Right lobe of liver (tissue), 6 donors: Measurements from ENCODE around the gene TNFRSF19. TPM values are rescaled to one million over a fixed set of nuclear protein-coding genes. Genes with fewer than 3 reads are reported as not detected.

Experiments used
- ATAC-seq, 4 donors: fragments of 200-7000 bp; cut with Tn5 transposase; one replicate each; pipeline ENCODE4 v1.9.1; 2020; ENCODE audit warnings: mild to moderate bottlenecking in 4 of 4, moderate library complexity in 4 of 4
- DNase-seq, 3 donors: peaks; one replicate each; pipeline ENCODE4 v3.0.0-alpha.2; 2020
- H3K27ac ChIP-seq, 3 donors: fragments of 200-600 bp; one replicate each; pipeline ENCODE4 v1.8.0; 2022
- H3K27me3 ChIP-seq, 2 donors: fragments of 200-600 bp; one replicate each; pipeline ENCODE4 v1.8.0; 2022
- H3K36me3 ChIP-seq, 4 donors: fragments of 200-600 bp; sonication (generic) in 1 of 4; one replicate each; pipeline versions ENCODE4 v1.5.1 to v1.8.0; 2017 to 2022; ENCODE audit warnings: control low read depth in 1 of 4
- H3K4me1 ChIP-seq, 4 donors: fragments of 200-600 bp; sonication (generic) in 1 of 4; one replicate each; pipeline versions ENCODE4 v1.5.1 to v1.8.0; 2017 to 2022; ENCODE audit warnings: control low read depth in 1 of 4
- H3K4me3 ChIP-seq, 3 donors: fragments of 200-600 bp; one replicate each; pipeline ENCODE4 v1.8.0; 2022
- H3K9me3 ChIP-seq, 4 donors: fragments of 200-600 bp; sonication (generic) in 1 of 4; one replicate each; pipeline versions ENCODE4 v1.5.1 to v1.8.0; 2017 to 2022; ENCODE audit warnings: control low read depth in 1 of 4
- POLR2A ChIP-seq: fragments of 450-650 bp; IDR thresholded peaks from one replicate; pipeline ENCODE4 v1.6.1; 2017; ENCODE audit warnings: antibody characterized with exemption, mild to moderate bottlenecking
- WGBS: methylation state at CpG from one replicate; pipeline ENCODE4 v1.1.6; 2018; ENCODE audit warnings: low coverage, low lambda C conversion rate; ENCODE audit not compliant: insufficient coverage; ENCODE audit errors: missing lambda C conversion rate; 5-methylcytosine and 5-hydroxymethylcytosine counted together
- intact Hi-C, 2 donors: fragments of 100-400 bp; cut with DNase I; formaldehyde crosslinking; loops; one replicate each; pipeline versions ENCODE4 v1.11.2 to v1.14.1; 2022
- total RNA-seq, 6 experiments: library from RNA; depleted of rRNA in 2 of 6; stranded (reverse); fragments of >200 nt in 2 of 6; fragmentation: NEBNext Ultra II Directional in 3 of 6; extraction: Animal tissue kit (Norgen Biotek cat#: 25700) in 3 of 6; gene quantifications; one replicate each; pipeline versions ENCODE4 v1.1.0 to v1.2.4, GENCODE V29; 2016 to 2023
- TF ChIP-seq, protein P1 (sequence below), 4 donors: fragments of 200-600 bp in 3 of 4; fragments of 450-650 bp in 1 of 4; IDR thresholded peaks; one replicate each; pipeline versions ENCODE4 v1.5.1 to v1.8.0; 2016 to 2022; ENCODE audit warnings: antibody characterized with exemption in 4 of 4, mild to moderate bottlenecking in 2 of 4
- donor health status: DM: no; HTN: yes; CAD: no.
- donor health status: DM: no; HTN: no; CAD: no.
- donor health status: DM: no; HTN: no; CAD: no.
- donor health status: DM: no; HTN: yes; CAD: no.
- donor health status: DM: no; HTN: yes; CAD: no.

Gene TNFRSF19
- total RNA-seq, 6 experiments from 2014 or later = 0.06 to 0.37 (median 0.29) TPM; not detected in 1

DNA sequence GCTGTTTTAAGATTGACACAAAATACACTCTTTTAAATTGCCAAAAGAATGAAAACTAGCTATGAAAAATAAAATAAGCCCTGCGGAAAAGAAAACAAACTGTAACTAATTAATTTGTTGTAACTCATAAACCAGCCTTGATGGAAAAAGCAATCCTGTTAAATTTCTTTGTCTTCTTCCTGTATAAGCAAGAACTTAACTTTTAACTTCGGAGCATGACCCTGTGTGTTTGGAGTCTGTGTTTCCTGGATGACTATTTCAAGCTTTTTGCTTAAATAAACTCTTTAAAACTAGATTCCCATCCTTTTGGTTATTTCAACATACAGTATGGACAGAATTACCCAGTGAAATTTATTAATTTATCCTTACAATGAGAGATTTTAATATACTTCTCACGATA lies 122.6 kb downstream of the TNFRSF19 start:
- Histone ChIP-seq H3K36me3 (no peaks in the 10 kb centered on the region), H3K9me3 (no peaks in the 10 kb centered on the region), H3K27me3 (no peaks in the 10 kb centered on the region), H3K27ac (no peak overlapping the region), H3K4me3 (no peak overlapping the region), H3K4me1 (no peaks in the 10 kb centered on the region)
- no peak for DNase-seq
- intact Hi-C loops = no loop called here
- WGBS = 65% methylated on average over 3 of the region's 3 CpGs
- ATAC-seq = no peak
- TF ChIP-seq, protein P1, sequence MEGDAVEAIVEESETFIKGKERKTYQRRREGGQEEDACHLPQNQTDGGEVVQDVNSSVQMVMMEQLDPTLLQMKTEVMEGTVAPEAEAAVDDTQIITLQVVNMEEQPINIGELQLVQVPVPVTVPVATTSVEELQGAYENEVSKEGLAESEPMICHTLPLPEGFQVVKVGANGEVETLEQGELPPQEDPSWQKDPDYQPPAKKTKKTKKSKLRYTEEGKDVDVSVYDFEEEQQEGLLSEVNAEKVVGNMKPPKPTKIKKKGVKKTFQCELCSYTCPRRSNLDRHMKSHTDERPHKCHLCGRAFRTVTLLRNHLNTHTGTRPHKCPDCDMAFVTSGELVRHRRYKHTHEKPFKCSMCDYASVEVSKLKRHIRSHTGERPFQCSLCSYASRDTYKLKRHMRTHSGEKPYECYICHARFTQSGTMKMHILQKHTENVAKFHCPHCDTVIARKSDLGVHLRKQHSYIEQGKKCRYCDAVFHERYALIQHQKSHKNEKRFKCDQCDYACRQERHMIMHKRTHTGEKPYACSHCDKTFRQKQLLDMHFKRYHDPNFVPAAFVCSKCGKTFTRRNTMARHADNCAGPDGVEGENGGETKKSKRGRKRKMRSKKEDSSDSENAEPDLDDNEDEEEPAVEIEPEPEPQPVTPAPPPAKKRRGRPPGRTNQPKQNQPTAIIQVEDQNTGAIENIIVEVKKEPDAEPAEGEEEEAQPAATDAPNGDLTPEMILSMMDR (IDR thresholded peaks at IDR 0.05) = no peak
- TF ChIP-seq POLR2A = no peak

DNA sequence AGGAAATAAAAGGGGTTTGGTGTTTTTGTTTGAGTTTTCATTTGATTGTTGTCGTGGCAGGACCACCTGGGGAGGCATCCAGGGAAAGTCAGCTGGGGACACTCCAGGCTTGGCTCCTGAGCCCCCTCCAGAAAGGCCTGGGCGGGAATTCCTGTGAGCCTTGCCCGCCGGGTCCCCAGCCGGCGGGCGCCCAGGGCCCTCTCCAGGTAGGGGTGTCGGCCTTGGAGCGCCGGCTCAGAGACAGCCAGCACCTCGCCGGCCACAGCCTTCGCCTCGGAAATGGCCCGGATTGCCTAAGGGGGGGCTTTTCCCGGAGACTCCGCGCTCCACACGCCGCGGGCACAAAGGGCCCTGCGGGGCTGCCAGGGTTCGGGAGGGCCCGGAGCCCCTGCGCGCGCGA lies 125.0 kb downstream of the TNFRSF19 start:
- WGBS = 35% methylated on average over 2 of the region's 28 CpGs
- H3K36me3 ChIP-seq = no peaks in the 10 kb centered on the region
- no peak overlapping the region for H3K27ac ChIP-seq
- DNase-seq (no peak), ATAC-seq (no peak)
- TF ChIP-seq, protein P1 (IDR thresholded peaks at IDR 0.05) = no peak
- no peak for TF ChIP-seq POLR2A
- no peaks in the 10 kb centered on the region for H3K9me3 ChIP-seq
- H3K27me3 ChIP-seq = no peaks in the 10 kb centered on the region
- H3K4me1 ChIP-seq = no peaks in the 10 kb centered on the region
- no peak overlapping the region for H3K4me3 ChIP-seq
- intact Hi-C loops = no loop called here

DNA sequence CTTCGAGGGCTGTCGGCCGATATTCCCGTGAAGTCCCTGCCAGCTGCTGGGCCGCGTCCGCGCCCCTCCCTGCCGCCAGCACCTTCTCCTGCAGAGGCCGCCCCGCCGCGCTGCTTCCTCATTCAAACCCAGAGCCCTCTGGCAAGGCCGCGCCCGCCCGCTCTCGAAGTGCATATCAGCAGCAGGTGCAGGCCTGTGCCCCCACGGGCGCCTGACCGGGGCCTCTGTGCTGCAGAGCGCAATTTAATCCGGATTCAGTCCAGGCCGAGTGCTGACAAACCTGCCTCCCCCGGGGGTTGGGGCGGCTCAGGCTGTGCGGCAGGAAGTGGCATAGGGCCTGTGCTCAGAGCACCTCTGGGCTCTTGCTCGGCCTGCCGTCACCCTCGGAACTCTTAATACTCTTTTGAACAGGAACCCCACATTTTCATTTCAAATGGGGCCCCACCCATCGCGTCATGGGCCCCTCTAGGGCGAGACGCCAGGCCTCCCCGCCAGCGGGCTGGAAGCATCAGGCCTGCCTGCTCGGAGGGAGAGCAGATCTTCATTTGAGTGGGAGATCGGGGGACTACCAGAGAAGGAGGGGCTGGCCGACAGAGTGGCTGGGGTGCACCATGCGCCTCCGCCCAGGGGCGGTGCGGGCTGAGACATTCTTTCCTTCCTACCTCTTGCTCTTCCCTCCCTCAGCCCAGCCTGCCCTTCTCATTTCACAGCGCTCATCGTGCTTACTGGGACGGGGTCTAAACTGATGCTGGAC lies 125.7 kb downstream of the TNFRSF19 start:
- no peaks in the 10 kb centered on the region for H3K36me3 ChIP-seq
- intact Hi-C loops = no loop called here
- no peaks in the 10 kb centered on the region for H3K27me3 ChIP-seq
- TF ChIP-seq POLR2A = no peak
- TF ChIP-seq, protein P1 (IDR thresholded peaks at IDR 0.05) = no peak
- no peak overlapping the region for H3K27ac ChIP-seq
- 63% methylated on average over 24 of the region's 46 CpGs for WGBS
- H3K4me1 ChIP-seq = no peaks in the 10 kb centered on the region
- ATAC-seq (peak in 3 of 4 donors; percentile 44 to 54 (median 47)), DNase-seq (no peak)
- no peak overlapping the region for H3K4me3 ChIP-seq
- H3K9me3 ChIP-seq = no peaks in the 10 kb centered on the region

DNA sequence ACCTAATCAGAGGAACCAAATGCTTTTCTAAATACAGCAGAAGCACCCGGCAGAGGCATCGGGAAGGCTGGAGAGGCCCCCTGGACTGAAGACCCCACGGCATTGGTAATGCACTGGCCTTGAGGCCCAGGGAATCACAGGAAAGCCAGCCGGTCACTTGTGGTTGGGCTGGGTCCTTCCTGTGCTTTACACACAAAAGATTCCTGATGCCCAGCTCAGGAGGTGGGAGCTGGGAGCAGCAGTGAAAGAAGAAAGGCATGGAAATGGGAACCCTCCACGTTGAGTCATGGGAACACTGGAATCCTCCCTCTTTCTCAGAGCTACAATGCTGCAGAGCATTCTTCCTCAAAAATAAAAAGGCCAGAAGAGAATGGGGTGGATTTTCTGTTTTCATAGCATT lies 126.4 kb downstream of the TNFRSF19 start:
- H3K36me3 ChIP-seq = no peaks in the 10 kb centered on the region
- no peaks in the 10 kb centered on the region for H3K4me1 ChIP-seq
- no peaks in the 10 kb centered on the region for H3K9me3 ChIP-seq
- no peak for DNase-seq
- no peaks in the 10 kb centered on the region for H3K27me3 ChIP-seq
- intact Hi-C loops = no loop called here
- WGBS = 29% methylated on average over 1 of the region's 5 CpGs
- H3K27ac ChIP-seq = no peak overlapping the region
- ATAC-seq = no peak
- no peak overlapping the region for H3K4me3 ChIP-seq
- TF ChIP-seq POLR2A = no peak
- TF ChIP-seq, protein P1 (IDR thresholded peaks at IDR 0.05) = no peak
